Keratinocyte (primary cell): ENCODE results near the gene GRK6. TPM values are rescaled to one million over a fixed set of nuclear protein-coding genes. Genes with fewer than 3 reads are reported as not detected.

ENCODE experiments used
- DNase-seq: peaks from one replicate; pipeline ENCODE4 v3.0.0-alpha.2; 2011; ENCODE audit warnings: low read depth, missing footprints, low spot score
- FAIRE-seq: peaks from 2 replicates; lab custom pipeline; 2011; peaks lifted over from hg19 to GRCh38; lab: Jason Lieb, UNC
- H2AFZ ChIP-seq: 2 replicates; pipeline ENCODE4 v1.6.0; 2012; ENCODE audit warnings: low read length, control low read depth, inconsistent platforms; ENCODE audit not compliant: control insufficient read depth
- H3K27ac ChIP-seq: 2 replicates; pipeline ENCODE4 v1.5.1; 2011; ENCODE audit warnings: low read length; ENCODE audit not compliant: control insufficient read depth, insufficient read depth
- H3K27me3 ChIP-seq: 3 replicates; pipeline ENCODE4 v1.6.0; 2011; ENCODE audit warnings: low read length; ENCODE audit not compliant: control insufficient read depth, insufficient read depth; ENCODE audit errors: extremely low read depth
- H3K36me3 ChIP-seq, 2 experiments: 2 replicates in 1 of 2; 3 replicates in 1 of 2; pipeline ENCODE4 v1.5.1; 2011; ENCODE audit warnings: low read length in 2 of 2, mild to moderate bottlenecking in 1 of 2; ENCODE audit not compliant: control insufficient read depth in 2 of 2, insufficient read depth in 2 of 2; ENCODE audit errors: extremely low read depth in 1 of 2
- H3K4me1 ChIP-seq: 3 replicates; pipeline ENCODE4 v1.5.1; 2011; ENCODE audit warnings: low read length; ENCODE audit not compliant: control insufficient read depth, insufficient read depth; ENCODE audit errors: extremely low read depth
- H3K4me2 ChIP-seq: 3 replicates; pipeline ENCODE4 v1.6.0; 2011; ENCODE audit warnings: low read depth, low read length; ENCODE audit not compliant: control insufficient read depth, insufficient read depth; ENCODE audit errors: extremely low read depth
- H3K4me3 ChIP-seq, 3 experiments: fragments of 200-600 bp in 1 of 3; sonication (generic) in 1 of 3; 2 replicates in 2 of 3; 3 replicates in 1 of 3; pipeline ENCODE4 v1.5.1; 2011 to 2016; ENCODE audit warnings: low read length in 3 of 3, mild to moderate bottlenecking in 3 of 3, control low read depth in 2 of 3, inconsistent platforms in 1 of 3, low read depth in 1 of 3, mixed read lengths in 1 of 3, mixed run types in 1 of 3, moderate library complexity in 1 of 3; ENCODE audit not compliant: control insufficient read depth in 2 of 3, insufficient read depth in 2 of 3; ENCODE audit errors: extremely low read depth in 1 of 3
- H3K79me2 ChIP-seq: 2 replicates; pipeline ENCODE4 v1.6.0; 2012; ENCODE audit warnings: low read length; ENCODE audit not compliant: control insufficient read depth, insufficient read depth
- H3K9ac ChIP-seq: 3 replicates; pipeline ENCODE4 v1.6.0; 2011; ENCODE audit warnings: low read length; ENCODE audit not compliant: control insufficient read depth, insufficient read depth; ENCODE audit errors: extremely low read depth
- H3K9me1 ChIP-seq: 3 replicates; pipeline ENCODE4 v1.6.0; 2011; ENCODE audit warnings: low read length; ENCODE audit not compliant: control insufficient read depth, insufficient read depth; ENCODE audit errors: extremely low read depth
- H3K9me3 ChIP-seq: 2 replicates; pipeline ENCODE4 v1.5.1; 2012; ENCODE audit warnings: low read depth, low read length; ENCODE audit not compliant: control insufficient read depth
- H4K20me1 ChIP-seq: 3 replicates; pipeline ENCODE4 v1.6.0; 2011; ENCODE audit warnings: low read length; ENCODE audit not compliant: control insufficient read depth, insufficient read depth; ENCODE audit errors: extremely low read depth
- EZH2 ChIP-seq: IDR thresholded peaks from one replicate; pipeline ENCODE4 v1.6.1; 2012; ENCODE audit warnings: inconsistent platforms, mild to moderate bottlenecking, low read length, moderate library complexity
- dilution Hi-C: fragments of 300-500 bp; cut with MboI; formaldehyde crosslinking; loops from one replicate; pipeline ENCODE4 v1.7.0; 2020; ENCODE audit warnings: low sequenced_read_pairs; ENCODE audit not compliant: extremely low pct_ligation_motif_present
- polyA plus RNA-seq, 5 experiments: library from polyadenylated mRNA; depleted of rRNA in 3 of 5; stranded (reverse) in 3 of 5; stranded (forward) in 1 of 5; unstranded in 1 of 5; fragments of >200 nt; gene quantifications; 1 replicate in 1 of 5; 2 replicates in 3 of 5; 3 replicates in 1 of 5; pipeline versions ENCODE4 v1.2.1 to v1.2.3, GENCODE V29; 2011 to 2012; ENCODE audit warnings: missing spikeins in 2 of 5, low read depth in 1 of 5, low replicate concordance in 1 of 5
- TF ChIP-seq, protein P1 (sequence below), 3 experiments: IDR thresholded peaks in 1 of 3; conservative IDR thresholded peaks in 1 of 3; optimal IDR thresholded peaks in 1 of 3; 2 replicates in 2 of 3; 3 replicates in 1 of 3; pipeline versions ENCODE3 to v1.5.1; 2011; ENCODE audit warnings: low read length in 3 of 3, mild to moderate bottlenecking in 3 of 3, moderate library complexity in 2 of 3, control low read depth in 1 of 3, inconsistent platforms in 1 of 3; ENCODE audit not compliant: insufficient read depth in 2 of 3; ENCODE audit errors: extremely low read depth in 1 of 3

GRK6 gene
- polyA plus RNA-seq, 1 donor (not counting 4 experiments of a cell fraction or from before 2014, with no cell fraction given), result 29.9 TPM

DNA sequence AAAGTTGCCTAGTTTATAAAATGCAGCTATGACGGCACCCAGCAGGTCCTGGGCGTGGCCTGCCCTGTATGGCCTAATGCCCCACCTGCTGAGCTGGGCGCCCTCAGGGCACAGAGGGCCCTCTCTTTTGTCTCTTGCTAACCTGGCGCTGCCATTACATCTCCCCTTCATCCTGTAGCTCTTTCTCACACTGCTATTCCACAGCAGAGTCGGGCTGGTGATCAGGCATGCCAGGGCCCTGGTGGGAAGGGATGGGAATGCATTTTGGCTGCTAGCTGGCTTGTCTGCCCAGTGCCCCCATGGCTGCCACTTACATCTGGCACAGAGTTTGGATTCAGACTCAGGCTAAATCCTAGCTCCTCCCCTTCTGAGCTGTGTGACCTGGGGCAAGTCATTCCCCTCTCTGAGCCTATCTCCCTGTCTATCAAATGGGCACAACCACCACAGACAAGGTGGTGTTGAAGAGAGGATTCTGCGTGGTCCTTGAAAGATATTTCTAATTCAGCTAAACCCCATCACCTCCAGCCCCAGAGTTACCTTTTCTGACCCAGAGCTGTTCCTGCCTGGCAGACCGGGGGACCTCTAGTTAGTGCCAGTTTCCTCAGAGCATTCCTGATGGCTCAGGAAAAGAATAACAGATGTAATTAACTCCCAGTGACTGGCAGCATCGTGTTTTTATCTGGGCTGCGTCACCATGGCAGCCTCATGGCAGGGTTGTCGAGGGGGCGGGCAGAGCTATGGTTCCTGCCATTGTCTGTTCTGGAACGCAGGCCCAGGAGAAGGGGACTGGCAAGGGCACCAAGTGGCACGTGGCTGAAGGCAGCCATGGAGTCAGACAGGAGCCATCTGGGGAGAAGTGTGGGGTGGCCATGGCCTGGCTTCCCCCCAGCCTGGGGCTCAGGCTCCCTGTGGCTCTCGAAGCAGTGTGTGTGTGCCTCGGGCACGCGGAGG is 26.5 kb downstream of the GRK6 start:
- Histone ChIP-seq H3K4me2 (no peak overlapping the region), H3K4me1 (peaks cover 32% of the 10 kb centered on the region), H3K9me1 (no peaks in the 10 kb centered on the region), H3K9ac (no peak overlapping the region), H3K27ac (no peak overlapping the region), H3K27me3 (no peaks in the 10 kb centered on the region), H3K4me3 (no peak overlapping the region), H2AFZ (no peak overlapping the region), H3K9me3 (no peaks in the 10 kb centered on the region), H4K20me1 (peaks cover 5% of the 10 kb centered on the region), H3K79me2 (no peaks in the 10 kb centered on the region), H3K36me3 (peaks cover 6 to 8% of the 10 kb centered on the region in 2 experiments)
- dilution Hi-C loops, result no loop called here
- TF ChIP-seq, protein P1, sequence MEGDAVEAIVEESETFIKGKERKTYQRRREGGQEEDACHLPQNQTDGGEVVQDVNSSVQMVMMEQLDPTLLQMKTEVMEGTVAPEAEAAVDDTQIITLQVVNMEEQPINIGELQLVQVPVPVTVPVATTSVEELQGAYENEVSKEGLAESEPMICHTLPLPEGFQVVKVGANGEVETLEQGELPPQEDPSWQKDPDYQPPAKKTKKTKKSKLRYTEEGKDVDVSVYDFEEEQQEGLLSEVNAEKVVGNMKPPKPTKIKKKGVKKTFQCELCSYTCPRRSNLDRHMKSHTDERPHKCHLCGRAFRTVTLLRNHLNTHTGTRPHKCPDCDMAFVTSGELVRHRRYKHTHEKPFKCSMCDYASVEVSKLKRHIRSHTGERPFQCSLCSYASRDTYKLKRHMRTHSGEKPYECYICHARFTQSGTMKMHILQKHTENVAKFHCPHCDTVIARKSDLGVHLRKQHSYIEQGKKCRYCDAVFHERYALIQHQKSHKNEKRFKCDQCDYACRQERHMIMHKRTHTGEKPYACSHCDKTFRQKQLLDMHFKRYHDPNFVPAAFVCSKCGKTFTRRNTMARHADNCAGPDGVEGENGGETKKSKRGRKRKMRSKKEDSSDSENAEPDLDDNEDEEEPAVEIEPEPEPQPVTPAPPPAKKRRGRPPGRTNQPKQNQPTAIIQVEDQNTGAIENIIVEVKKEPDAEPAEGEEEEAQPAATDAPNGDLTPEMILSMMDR (optimal IDR thresholded peaks at IDR 0.05 in 1 of 3, IDR thresholded peaks at IDR 0.05 in 1 of 3, conservative IDR thresholded peaks at IDR 0.05 in 1 of 3; ENCODE audit: extremely low read depth in 1 of 3, insufficient read depth in 2 of 3, low read length in 3 of 3), result peak in 2 of 3 experiments; percentile 21 to 32
- TF ChIP-seq EZH2, result no peak
- DNase-seq (no peak), FAIRE-seq (peak; percentile 13)

DNA sequence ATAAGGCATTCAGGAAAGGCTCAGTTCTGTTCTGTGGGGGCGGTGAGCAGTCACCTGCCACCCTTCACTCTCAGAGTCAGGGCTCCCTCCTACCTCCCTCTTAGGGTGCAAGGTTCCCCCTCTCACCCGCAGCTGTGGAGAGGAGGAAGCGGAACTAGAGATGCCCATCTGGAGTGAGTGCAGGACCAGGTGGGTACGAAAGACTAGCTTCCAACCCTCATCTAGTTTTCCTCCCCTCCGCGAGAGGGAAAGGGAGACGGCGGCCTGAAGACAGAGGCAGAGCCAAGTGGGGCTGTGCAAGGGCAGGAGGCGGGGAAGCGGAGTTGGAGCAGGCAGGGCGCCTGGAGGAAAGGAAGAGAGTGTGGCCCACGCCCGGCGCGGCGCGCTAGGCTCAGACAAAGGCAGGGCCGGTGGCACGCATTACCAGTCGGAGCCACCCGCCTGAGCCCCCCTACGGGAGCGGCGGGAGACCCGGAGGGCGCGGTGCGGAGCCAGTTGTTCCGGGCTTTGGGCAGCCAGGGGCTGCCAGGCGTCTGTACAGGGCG is 27.4 kb downstream of the GRK6 start:
- TF ChIP-seq, protein P1 (optimal IDR thresholded peaks at IDR 0.05 in 1 of 3, IDR thresholded peaks at IDR 0.05 in 1 of 3, conservative IDR thresholded peaks at IDR 0.05 in 1 of 3; ENCODE audit: extremely low read depth in 1 of 3, insufficient read depth in 2 of 3, low read length in 3 of 3), result no peak
- no peak for TF ChIP-seq EZH2
- FAIRE-seq (no peak), DNase-seq (no peak)
- Histone ChIP-seq H3K79me2 (no peaks in the 10 kb centered on the region), H3K27ac (no peak overlapping the region), H3K4me3 (peak overlapping the region in 2 of 3 experiments; percentile 41 to 47), H3K9me3 (no peaks in the 10 kb centered on the region), H3K4me1 (peaks cover 27% of the 10 kb centered on the region), H3K27me3 (no peaks in the 10 kb centered on the region), H3K9me1 (no peaks in the 10 kb centered on the region), H3K9ac (peak overlapping the region; percentile 28), H3K4me2 (peak overlapping the region; percentile 85), H2AFZ (no peak overlapping the region), H3K36me3 (peaks cover 12 to 14% of the 10 kb centered on the region in 2 experiments), H4K20me1 (peaks cover 5% of the 10 kb centered on the region)
- dilution Hi-C loops, result no loop called here
